Osteocyte (in vitro differentiated cells): ENCODE measurements around the gene HGFAC. TPM values are rescaled to one million over a fixed set of nuclear protein-coding genes. Genes with fewer than 3 reads are reported as not detected.

ENCODE experiments used
- DNase-seq: peaks from one replicate; pipeline ENCODE4 v3.0.0; 2021; ENCODE audit warnings: mixed read lengths; ENCODE audit not compliant: unreplicated experiment; ENCODE audit errors: extremely low spot score
- H3K27ac Mint-ChIP-seq: one replicate; pipeline ENCODE4 v1.8.0; 2021; ENCODE audit warnings: mild to moderate bottlenecking, mixed read lengths; ENCODE audit not compliant: unreplicated experiment
- H3K27me3 Mint-ChIP-seq: one replicate; pipeline ENCODE4 v1.8.0; 2021; ENCODE audit warnings: mixed read lengths; ENCODE audit not compliant: unreplicated experiment
- H3K36me3 Mint-ChIP-seq: one replicate; pipeline ENCODE4 v1.8.0; 2021; ENCODE audit warnings: mixed read lengths; ENCODE audit not compliant: unreplicated experiment
- H3K4me1 Mint-ChIP-seq: one replicate; pipeline ENCODE4 v1.8.0; 2021; ENCODE audit warnings: mixed read lengths; ENCODE audit not compliant: unreplicated experiment
- H3K4me3 Mint-ChIP-seq: one replicate; pipeline ENCODE4 v1.8.0; 2021; ENCODE audit warnings: mild to moderate bottlenecking, moderate library complexity, mixed read lengths; ENCODE audit not compliant: unreplicated experiment
- H3K9me3 Mint-ChIP-seq: one replicate; pipeline ENCODE4 v1.8.0; 2021; ENCODE audit warnings: mixed read lengths; ENCODE audit not compliant: unreplicated experiment
- total RNA-seq: library from RNA; stranded (reverse); gene quantifications from 2 replicates; pipeline ENCODE4 v1.2.1, GENCODE V29; 2021
- TF ChIP-seq, protein P1 (sequence below): fragments of 200-600 bp; sonication (generic); IDR thresholded peaks from 2 replicates; pipeline ENCODE4 v1.5.0; 2021; ENCODE audit warnings: antibody characterized with exemption, mild to moderate bottlenecking, moderate library complexity

Gene HGFAC
- total RNA-seq, 1 donor from 2014 or later = 0.54 TPM

DNA sequence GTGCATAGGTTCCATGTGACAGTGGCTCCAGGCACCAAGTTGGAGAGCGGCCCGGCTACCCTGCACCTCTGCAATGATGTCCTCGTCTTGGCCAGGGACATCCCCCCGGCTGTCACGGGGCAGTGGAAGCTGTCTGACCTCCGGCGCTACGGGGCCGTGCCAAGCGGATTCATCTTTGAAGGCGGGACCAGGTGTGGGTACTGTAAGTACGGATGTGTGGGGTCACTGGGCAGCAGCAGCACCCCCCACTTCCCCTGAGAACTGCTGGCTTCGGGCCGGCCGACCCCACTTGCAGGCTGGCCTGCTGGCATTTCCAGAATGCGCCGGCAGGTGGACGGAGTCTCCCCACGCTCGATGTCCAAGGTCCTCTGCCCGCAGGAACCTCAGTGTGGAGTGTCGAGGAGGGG lies 34.6 kb downstream of the HGFAC start:
- no peak for DNase-seq
- Mint-ChIP-seq H3K36me3 (no peaks in the 10 kb centered on the region), H3K9me3 (no peaks in the 10 kb centered on the region), H3K4me3 (no peak overlapping the region), H3K4me1 (peaks cover 2% of the 10 kb centered on the region), H3K27me3 (peaks cover 2% of the 10 kb centered on the region), H3K27ac (no peak overlapping the region)
- TF ChIP-seq, protein P1, sequence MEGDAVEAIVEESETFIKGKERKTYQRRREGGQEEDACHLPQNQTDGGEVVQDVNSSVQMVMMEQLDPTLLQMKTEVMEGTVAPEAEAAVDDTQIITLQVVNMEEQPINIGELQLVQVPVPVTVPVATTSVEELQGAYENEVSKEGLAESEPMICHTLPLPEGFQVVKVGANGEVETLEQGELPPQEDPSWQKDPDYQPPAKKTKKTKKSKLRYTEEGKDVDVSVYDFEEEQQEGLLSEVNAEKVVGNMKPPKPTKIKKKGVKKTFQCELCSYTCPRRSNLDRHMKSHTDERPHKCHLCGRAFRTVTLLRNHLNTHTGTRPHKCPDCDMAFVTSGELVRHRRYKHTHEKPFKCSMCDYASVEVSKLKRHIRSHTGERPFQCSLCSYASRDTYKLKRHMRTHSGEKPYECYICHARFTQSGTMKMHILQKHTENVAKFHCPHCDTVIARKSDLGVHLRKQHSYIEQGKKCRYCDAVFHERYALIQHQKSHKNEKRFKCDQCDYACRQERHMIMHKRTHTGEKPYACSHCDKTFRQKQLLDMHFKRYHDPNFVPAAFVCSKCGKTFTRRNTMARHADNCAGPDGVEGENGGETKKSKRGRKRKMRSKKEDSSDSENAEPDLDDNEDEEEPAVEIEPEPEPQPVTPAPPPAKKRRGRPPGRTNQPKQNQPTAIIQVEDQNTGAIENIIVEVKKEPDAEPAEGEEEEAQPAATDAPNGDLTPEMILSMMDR = no peak

DNA sequence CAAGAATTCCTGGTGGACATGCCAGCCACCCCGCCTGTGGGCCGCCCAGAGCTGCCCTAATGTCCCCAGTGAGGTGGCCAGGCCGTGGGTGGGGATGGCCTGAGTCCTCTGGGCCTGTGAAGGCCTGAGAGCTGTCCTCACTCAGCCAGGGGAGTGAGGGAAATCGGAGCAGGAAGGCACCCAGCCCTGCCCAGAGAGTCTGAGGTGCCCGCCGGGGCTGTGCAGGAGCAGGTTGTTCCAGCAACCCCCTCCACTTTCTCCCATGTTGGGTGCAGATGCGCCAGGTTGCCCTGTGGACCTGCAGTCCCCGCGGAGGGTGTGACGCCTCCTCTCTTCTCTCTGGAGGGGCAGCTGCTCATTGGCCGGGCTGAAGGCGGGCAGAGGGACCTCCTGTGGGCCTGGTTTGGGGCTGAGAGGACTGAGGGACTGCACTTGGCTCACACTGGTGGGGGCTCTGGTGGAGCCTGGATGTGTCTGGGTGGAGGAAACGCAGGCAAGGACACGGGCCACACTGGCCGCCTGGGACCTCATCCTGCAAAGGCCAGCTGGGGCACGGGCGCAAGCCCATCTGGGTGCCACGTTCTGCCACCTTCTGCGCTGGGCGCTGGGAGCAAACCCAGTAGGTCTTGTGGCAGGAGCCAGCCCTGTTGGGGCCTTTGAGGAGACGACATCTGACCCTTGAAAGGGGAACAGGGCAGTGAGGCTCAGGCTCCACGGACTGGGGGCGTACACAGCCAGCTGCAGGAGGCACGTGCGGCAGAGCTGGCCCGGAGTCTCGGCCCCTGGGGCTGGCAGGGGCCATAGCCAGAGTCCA lies 35.4 kb downstream of the HGFAC start:
- Mint-ChIP-seq H3K36me3 (no peaks in the 10 kb centered on the region), H3K27me3 (peaks cover 2% of the 10 kb centered on the region), H3K4me1 (peaks cover 2% of the 10 kb centered on the region), H3K9me3 (no peaks in the 10 kb centered on the region), H3K27ac (no peak overlapping the region), H3K4me3 (no peak overlapping the region)
- TF ChIP-seq, protein P1 = no peak
- no peak for DNase-seq

GRCh38 chr4:3477750-3478430 lies 36.1 kb downstream of the HGFAC start:
- H3K9me3 Mint-ChIP-seq = no peaks in the 10 kb centered on the region
- no peaks in the 10 kb centered on the region for H3K36me3 Mint-ChIP-seq
- no peak overlapping the region for H3K4me3 Mint-ChIP-seq
- TF ChIP-seq, protein P1 = no peak
- no peak overlapping the region for H3K27ac Mint-ChIP-seq
- peaks cover 2% of the 10 kb centered on the region for H3K4me1 Mint-ChIP-seq
- DNase-seq = no peak
- H3K27me3 Mint-ChIP-seq = peaks cover 2% of the 10 kb centered on the region

DNA sequence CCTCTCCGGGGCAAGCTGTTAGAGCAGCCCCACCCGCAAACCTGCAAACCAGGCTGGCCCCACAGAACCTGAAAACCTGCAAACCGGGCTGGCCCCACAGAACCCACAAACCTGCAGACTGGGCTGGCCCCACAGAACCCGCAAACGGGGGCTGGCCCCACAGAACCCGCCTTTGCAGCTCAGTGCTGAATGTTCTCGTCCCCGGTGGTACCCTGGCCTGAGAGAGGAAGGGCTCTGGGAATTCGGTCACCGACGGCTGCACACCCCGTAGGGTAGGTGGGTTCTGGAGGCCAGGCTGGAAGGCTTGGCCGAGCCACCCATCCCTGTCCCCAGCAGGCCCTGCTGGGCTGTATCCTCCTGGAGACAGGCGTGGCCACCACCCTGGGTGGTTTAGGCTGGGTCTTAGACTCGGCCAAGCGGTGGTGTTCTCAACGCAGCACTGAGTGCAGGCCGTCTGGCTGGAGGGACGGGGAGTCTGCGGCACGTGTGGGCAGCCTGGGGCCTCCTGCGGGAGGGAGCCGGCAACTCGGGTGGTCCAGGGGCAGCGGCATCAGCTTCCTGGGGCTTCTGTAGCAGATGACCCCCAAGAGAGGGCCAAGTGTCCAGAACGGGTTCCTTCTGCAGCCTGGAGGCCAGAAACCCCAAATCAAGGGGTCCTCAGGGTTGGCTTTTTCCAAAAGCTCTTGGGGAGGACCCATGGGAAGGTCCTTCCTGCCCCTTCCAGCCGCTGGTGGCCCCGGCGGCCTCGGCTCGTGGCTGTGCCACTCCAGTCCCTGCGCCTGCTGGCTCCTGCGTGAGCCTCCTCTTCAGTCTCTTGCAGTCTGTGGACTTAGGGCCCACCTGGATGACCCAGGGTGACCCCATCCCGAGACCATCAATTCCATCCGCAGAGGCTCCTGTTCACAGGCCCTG lies 36.9 kb downstream of the HGFAC start:
- Mint-ChIP-seq H3K27ac (no peak overlapping the region), H3K4me1 (peaks cover 2% of the 10 kb centered on the region), H3K27me3 (peaks cover 2% of the 10 kb centered on the region), H3K36me3 (no peaks in the 10 kb centered on the region), H3K4me3 (no peak overlapping the region), H3K9me3 (no peaks in the 10 kb centered on the region)
- DNase-seq = no peak
- TF ChIP-seq, protein P1 = no peak
